K562 (cell line): ENCODE results near the gene TRPM4. TPM values are rescaled to one million over a fixed set of nuclear protein-coding genes. Genes with fewer than 3 reads are reported as not detected.

Source experiments
- COPS2 ChIP-seq: fragments of 450-650 bp; conservative IDR thresholded peaks from 2 replicates; pipeline ENCODE4 v1.6.1; 2016; ENCODE audit warnings: mild to moderate bottlenecking, moderate library complexity
- CXXC5 ChIP-seq: fragments of 250-450 bp; sonication (Bioruptor Pico); IDR thresholded peaks from 2 replicates; pipeline ENCODE4 v1.8.0; 2022; ENCODE audit warnings: inconsistent platforms, mild to moderate bottlenecking, moderate library complexity
- ELF2 ChIP-seq: fragments of 250-450 bp; sonication (Bioruptor Pico); IDR thresholded peaks from 2 replicates; pipeline ENCODE4 v1.5.0; 2021; ENCODE audit warnings: mild to moderate bottlenecking
- HNRNPK ChIP-seq: fragments of 200-400 bp; formaldehyde crosslinking; IDR thresholded peaks from one replicate; pipeline ENCODE4 v1.6.1; 2018; ENCODE audit warnings: mild to moderate bottlenecking, low read depth, low read length; ENCODE audit not compliant: poor library complexity, severe bottlenecking
- JUN ChIP-seq, 2 experiments: sonication (generic) in 1 of 2; formaldehyde crosslinking in 1 of 2; IDR thresholded peaks; 2 replicates each; pipeline versions ENCODE4 v1.6.1 to v1.8.0; 2012 to 2022; ENCODE audit warnings: borderline replicate concordance in 2 of 2, mild to moderate bottlenecking in 2 of 2, improper control_type of control experiment in 1 of 2, low read depth in 1 of 2, low read length in 1 of 2, missing genetic modification reagents in 1 of 2
- KLF13 ChIP-seq: fragments of 450-650 bp; IDR thresholded peaks from 2 replicates; pipeline ENCODE4 v1.6.1; 2016; ENCODE audit warnings: missing genetic modification characterization, low read depth, mild to moderate bottlenecking, missing compliant biosample characterization, moderate library complexity, borderline replicate concordance
- LEF1 ChIP-seq: fragments of 450-650 bp; IDR thresholded peaks from 2 replicates; pipeline ENCODE4 v1.6.1; 2016; ENCODE audit warnings: mild to moderate bottlenecking
- NKRF ChIP-seq: fragments of 450-650 bp; IDR thresholded peaks from 2 replicates; pipeline ENCODE4 v1.6.1; 2016; ENCODE audit warnings: borderline replicate concordance
- SAP30 ChIP-seq: fragments of 200-600 bp; sonication (generic); IDR thresholded peaks from 2 replicates; pipeline ENCODE4 v1.6.1; 2012; ENCODE audit warnings: borderline replicate concordance, low read depth, mild to moderate bottlenecking, moderate library complexity, low read length, control low read depth, inconsistent platforms; ENCODE audit not compliant: insufficient read depth, poor library complexity, severe bottlenecking
- SIRT6 ChIP-seq: IDR thresholded peaks from one replicate; pipeline ENCODE4 v1.6.1; 2012; ENCODE audit warnings: low read depth, mild to moderate bottlenecking, control low read depth, inconsistent platforms, low read length, moderate library complexity
- TBP ChIP-seq: optimal IDR thresholded peaks from 2 replicates; pipeline ENCODE3; 2011; ENCODE audit warnings: low read depth, low read length, improper control_type of control experiment
- TCF3 ChIP-seq: sonication (generic); formaldehyde crosslinking; IDR thresholded peaks from 2 replicates; pipeline ENCODE4 v1.4.0; 2020; ENCODE audit warnings: mild to moderate bottlenecking, missing genetic modification reagents
- TFE3 ChIP-seq: fragments of 450-650 bp; formaldehyde crosslinking; IDR thresholded peaks from 2 replicates; pipeline ENCODE4 v1.4.0; 2020; ENCODE audit warnings: mild to moderate bottlenecking, mixed read lengths
- U2AF1 ChIP-seq: fragments of 200-400 bp; formaldehyde crosslinking; optimal IDR thresholded peaks from 2 replicates; pipeline ENCODE3; 2017; ENCODE audit warnings: mild to moderate bottlenecking, low read depth, low read length, moderate library complexity
- ZFX ChIP-seq: sonication (generic); formaldehyde crosslinking; IDR thresholded peaks from 2 replicates; pipeline ENCODE4 v1.8.0; 2022; ENCODE audit warnings: mild to moderate bottlenecking, missing genetic modification reagents, moderate library complexity
- ZNF354B ChIP-seq: fragments of 250-450 bp; sonication (Bioruptor Pico); IDR thresholded peaks from 2 replicates; pipeline ENCODE4 v1.4.0; 2020
- ZNF75A ChIP-seq: fragments of 450-650 bp; formaldehyde crosslinking; IDR thresholded peaks from 2 replicates; pipeline ENCODE4 v1.4.0; 2020; ENCODE audit warnings: mild to moderate bottlenecking
- polyA plus RNA-seq, 8 experiments: library from polyadenylated mRNA; depleted of rRNA in 4 of 8; stranded (reverse) in 5 of 8; unstranded in 3 of 8; fragments of >200 nt; fragmentation: Nextera tagmentation in 2 of 8; fragmentation: Illumina TruSeq in 1 of 8; extraction: Ambion mirVana in 2 of 8; extraction: Trizol in 1 of 8; gene quantifications; 2 replicates each; pipeline versions ENCODE4 v1.2.1 to v1.2.3, GENCODE V29; 2011 to 2014; ENCODE audit warnings: inconsistent platforms in 1 of 8, missing spikeins in 1 of 8
- total RNA-seq, 7 experiments: library from RNA; depleted of rRNA in 6 of 7; stranded (reverse); fragments of >200 nt in 6 of 7; fragmentation: Illumina TruSeq in 2 of 7; extraction: Trizol in 2 of 7; gene quantifications; 2 replicates each; pipeline versions ENCODE4 v1.2.1 to v1.2.3, GENCODE V29; 2011 to 2021; ENCODE audit warnings: low replicate concordance in 1 of 7
- TF ChIP-seq, protein P1 (sequence below), 2 experiments: fragments of 150-350 bp in 1 of 2; IDR thresholded peaks; 2 replicates each; pipeline ENCODE4 v1.6.1; 2012 to 2016; ENCODE audit warnings: low read depth in 2 of 2, low read length in 2 of 2, mild to moderate bottlenecking in 1 of 2, moderate library complexity in 1 of 2

Gene TRPM4
- total and polyA plus RNA-seq, 9 of the 15 experiments (the other 6 are each of a cell fraction or from before 2014, with no cell fraction given): 6.5 to 45.4 (median 15.2) TPM

DNA sequence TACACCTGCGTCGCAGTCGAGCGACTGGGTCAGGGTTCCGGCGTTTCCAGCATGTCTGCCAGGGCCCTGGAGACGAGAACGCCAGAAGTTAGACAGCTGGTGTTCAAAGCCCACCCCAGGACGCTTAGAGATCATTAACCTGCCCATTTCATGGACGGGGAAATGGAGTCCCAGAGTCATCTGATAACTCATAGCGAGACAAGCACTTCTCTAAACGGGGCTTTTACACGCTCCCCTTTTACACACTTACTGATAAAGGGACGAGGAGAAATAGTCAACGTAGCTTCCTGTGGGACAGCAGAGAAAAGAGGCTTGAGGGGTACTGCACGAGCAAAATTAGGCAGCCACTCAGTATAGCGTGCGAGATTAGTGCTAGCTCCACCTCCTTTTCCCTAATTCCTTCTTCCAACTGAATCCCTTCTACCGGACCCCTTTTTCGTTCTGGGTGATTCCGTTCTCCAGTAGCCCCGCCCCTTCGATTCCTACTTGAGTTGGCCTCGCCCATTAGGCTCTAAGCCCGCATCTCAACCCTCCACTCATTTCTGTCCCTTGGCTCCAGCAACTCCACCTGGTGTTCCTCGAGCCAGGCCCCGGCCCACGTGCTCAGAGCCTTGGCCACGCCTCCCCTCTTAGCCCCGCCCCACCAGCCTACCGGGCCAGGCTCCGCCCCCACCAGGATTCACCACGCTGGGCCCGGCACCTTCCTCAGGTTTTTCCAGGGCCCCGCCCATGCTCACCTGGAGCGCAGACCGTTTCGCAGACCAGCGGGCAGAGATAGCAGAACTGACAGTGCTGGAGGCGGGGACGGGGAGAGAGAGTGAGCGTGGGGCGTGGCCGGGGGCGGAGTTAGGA, 6.1 kb upstream of the TRPM4 start (continued):
- TF ChIP-seq LEF1 (no peak), U2AF1 (no peak), ZNF354B (CRISPR knock-in tag) (no peak), SAP30 (peak; percentile 83), TBP (peak; percentile 69), TCF3 (CRISPR knock-in tag) (peak; percentile 25; the same call in 1 of the 2 replicates), CXXC5 (peak; percentile 35; the same call in 1 of the 2 replicates), HNRNPK (no peak), TFE3 (CRISPR knock-in tag) (no peak), ELF2 (no peak), COPS2 (no peak), JUN (IDR thresholded peaks at IDR 0.05; ENCODE audit: borderline replicate concordance, low read depth, low read length) (peak; percentile 74; the same call in 1 of the 2 replicates), JUN (CRISPR knock-in tag; IDR thresholded peaks at IDR 0.05; ENCODE audit: borderline replicate concordance) (0 out of 2 replicates have a peak, but pooled peaks have one; percentile 14), NKRF (peak; percentile 81), SIRT6 (no peak), ZFX (CRISPR knock-in tag) (peak; percentile 68), KLF13 (tag) (peak; percentile 32; the same call in 1 of the 2 replicates), ZNF75A (no peak)
- TF ChIP-seq, protein P1, sequence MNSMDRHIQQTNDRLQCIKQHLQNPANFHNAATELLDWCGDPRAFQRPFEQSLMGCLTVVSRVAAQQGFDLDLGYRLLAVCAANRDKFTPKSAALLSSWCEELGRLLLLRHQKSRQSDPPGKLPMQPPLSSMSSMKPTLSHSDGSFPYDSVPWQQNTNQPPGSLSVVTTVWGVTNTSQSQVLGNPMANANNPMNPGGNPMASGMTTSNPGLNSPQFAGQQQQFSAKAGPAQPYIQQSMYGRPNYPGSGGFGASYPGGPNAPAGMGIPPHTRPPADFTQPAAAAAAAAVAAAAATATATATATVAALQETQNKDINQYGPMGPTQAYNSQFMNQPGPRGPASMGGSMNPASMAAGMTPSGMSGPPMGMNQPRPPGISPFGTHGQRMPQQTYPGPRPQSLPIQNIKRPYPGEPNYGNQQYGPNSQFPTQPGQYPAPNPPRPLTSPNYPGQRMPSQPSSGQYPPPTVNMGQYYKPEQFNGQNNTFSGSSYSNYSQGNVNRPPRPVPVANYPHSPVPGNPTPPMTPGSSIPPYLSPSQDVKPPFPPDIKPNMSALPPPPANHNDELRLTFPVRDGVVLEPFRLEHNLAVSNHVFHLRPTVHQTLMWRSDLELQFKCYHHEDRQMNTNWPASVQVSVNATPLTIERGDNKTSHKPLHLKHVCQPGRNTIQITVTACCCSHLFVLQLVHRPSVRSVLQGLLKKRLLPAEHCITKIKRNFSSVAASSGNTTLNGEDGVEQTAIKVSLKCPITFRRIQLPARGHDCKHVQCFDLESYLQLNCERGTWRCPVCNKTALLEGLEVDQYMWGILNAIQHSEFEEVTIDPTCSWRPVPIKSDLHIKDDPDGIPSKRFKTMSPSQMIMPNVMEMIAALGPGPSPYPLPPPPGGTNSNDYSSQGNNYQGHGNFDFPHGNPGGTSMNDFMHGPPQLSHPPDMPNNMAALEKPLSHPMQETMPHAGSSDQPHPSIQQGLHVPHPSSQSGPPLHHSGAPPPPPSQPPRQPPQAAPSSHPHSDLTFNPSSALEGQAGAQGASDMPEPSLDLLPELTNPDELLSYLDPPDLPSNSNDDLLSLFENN (IDR thresholded peaks at IDR 0.05; ENCODE audit: low read depth in 2 of 2, low read length in 2 of 2): no peak
